NK-92 treated with Interleukin-12 subunit alpha and Interleukin-12 subunit beta, amount 100 ng/mL, for 24 hours (cell line): ENCODE results near the gene ITGA4.
"Not testable (repeated sequence)": the region's sequence is repeated elsewhere in the genome, so short reads cannot be mapped to it uniquely, and the experiment has no call there.

ENCODE experiments used
- DNase-seq: peaks from one replicate; lab custom pipeline; 2025; lab: John Stamatoyannopoulos, UW

The ITGA4 gene

DNA sequence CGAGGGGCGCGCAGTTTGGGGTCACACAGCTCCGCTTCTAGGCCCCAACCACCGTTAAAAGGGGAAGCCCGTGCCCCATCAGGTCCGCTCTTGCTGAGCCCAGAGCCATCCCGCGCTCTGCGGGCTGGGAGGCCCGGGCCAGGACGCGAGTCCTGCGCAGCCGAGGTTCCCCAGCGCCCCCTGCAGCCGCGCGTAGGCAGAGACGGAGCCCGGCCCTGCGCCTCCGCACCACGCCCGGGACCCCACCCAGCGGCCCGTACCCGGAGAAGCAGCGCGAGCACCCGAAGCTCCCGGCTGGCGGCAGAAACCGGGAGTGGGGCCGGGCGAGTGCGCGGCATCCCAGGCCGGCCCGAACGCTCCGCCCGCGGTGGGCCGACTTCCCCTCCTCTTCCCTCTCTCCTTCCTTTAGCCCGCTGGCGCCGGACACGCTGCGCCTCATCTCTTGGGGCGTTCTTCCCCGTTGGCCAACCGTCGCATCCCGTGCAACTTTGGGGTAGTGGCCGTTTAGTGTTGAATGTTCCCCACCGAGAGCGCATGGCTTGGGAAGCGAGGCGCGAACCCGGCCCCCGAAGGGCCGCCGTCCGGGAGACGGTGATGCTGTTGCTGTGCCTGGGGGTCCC lies at the start of gene ITGA4:
TSS of gene ITGA4 (plus strand) at position 266 of the 620 bp plus-strand sequence. CDS start at position 535, 269 bp downstream.
- DNase-seq: peak; percentile 89

- no peak for DNase-seq
Observed at GRCh38 chr2:181408861-181409260, 48.3 kb upstream of the ITGA4 start.

DNA sequence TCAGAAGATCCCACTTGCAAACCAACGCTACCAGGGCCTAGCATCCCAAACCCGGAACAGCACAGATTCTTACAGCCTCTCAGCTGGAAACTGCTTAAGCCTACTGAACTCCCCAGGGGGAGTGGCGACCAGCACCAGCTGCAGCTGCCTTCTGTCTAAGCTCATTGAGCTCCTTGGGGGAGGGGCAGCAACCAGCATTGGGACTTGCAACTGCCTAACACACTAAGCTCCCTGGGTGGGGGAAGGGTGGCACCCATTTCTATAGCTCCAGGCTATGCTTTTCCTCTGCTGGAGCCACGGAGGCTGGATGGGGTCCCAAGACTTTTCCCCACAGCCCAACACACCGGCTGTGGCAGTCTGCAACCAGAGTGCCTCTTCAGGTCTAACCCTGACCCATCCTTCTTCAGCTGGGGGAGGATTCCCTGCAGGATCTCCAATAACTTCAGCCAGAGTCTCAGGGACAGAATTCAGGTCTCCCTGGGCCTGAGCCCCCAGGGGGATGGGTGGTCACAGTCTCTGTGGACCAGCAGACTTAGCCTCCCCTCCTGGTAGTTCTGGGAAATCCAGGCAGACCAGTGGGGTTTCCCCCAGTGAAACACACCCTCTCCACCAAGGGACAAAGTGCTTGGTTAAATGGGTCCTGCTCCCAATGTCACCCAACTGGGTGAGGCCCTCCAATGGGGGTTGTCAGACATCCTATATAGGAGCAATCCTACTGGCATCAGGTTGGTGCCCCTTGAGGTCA lies 45.9 kb upstream of the ITGA4 start:
- no peak for DNase-seq

DNA sequence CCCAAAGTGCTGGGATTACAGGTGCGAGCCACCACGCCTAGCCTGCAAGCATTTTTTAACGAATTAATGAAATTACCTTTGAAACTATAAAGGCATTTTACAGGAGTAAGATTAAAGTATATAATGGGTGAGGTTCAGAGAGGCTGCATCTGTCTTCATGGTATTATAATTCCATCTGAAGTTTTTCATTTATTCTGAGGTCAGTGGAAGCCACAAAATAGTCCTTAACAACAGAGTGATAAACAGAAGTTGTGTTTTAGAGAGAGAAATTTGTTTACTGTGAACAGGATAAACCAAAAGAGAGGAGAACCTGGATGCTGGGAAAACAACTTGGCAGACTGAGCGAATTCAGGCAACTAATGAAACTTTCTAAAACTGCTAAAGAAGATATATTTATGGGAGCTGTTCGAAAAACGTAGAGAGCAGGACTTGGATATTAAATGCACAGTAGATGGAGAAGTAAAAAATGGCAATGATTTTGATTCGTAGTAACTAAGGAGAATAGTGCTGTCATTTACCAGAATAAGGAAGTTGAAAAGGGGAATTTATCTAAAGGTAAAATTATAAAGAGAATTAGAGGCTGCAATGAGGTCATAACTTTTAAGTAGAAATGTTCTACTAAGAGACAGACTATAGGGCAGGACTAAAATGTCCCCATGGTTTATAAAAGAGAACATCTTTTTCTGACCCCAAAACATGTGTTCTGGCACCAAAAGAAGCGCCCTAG lies 37.9 kb upstream of the ITGA4 start:
- no peak for DNase-seq

GRCh38 chr2:181420259-181421130 lies 36.7 kb upstream of the ITGA4 start:
- no peak for DNase-seq

DNA sequence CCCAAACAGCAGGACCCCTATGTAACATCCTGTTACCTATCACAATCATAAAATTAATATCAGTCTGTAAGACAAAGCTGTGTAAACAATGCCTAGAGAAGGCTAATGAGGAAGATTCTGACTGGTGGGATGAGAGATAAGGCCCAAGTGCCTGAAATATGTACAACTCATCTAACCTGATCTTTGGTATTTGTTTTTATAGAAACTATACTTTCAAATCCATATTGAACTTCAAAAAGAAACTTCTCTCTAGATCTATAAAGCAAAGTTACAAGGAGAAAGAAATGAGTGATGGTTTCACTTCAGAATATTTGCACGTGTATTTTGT lies 36.1 kb upstream of the ITGA4 start:
- no peak for DNase-seq

DNA sequence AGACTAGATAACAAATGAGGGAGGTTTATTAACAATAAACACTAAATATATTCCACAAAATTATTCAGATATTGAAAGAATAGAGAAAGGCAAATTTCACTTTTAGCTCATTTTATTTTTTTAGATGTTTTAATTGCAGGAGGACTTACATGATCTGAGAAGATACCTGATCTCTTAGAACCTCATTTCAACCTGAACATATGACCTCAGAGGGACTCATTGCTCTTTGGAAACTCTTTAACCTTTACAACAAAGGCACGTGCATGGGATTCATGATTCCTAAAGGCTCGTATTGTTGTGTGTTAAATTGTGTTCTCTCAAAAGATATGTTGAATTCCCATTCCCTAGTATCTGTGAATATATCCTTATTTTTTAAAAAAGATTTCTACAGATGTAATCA lies 35.7 kb upstream of the ITGA4 start:
- DNase-seq: no peak

GRCh38 chr2:181426672-181427071 lies 30.5 kb upstream of the ITGA4 start:
- DNase-seq: no peak

DNA sequence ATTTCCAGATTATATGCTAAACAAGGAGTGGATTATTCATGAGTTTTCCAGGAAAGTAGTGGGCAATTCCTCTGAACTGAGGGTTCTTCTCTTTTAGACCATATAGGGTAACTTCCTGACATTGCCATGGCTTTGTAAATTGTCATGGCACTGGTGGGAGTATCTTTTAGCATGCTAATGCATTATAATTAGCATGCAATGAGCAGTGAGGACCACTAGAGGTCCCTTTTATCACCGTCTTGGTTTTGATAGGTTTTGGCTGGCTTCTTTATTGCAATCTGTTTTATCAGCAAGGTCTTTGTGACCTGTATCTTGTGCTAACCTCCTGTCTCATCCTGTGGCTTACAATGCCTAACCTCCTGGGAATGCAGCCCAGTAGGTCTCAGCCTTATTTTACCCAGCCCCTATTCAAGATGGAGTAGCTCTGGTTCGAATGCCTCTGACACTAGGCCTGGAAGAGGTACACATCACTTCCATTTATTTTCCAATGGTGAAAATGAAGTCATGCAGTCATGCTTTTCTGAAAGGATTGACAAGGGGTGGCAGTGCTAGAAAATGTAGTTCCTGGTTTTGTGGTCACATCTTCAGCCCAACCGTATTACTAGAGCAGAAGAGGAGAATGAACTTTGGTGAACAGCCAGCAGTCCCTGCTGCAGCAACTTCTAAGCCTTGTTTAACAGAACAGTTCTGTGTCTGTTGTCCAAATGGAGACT lies 26.6 kb upstream of the ITGA4 start:
- DNase-seq: no peak

DNA sequence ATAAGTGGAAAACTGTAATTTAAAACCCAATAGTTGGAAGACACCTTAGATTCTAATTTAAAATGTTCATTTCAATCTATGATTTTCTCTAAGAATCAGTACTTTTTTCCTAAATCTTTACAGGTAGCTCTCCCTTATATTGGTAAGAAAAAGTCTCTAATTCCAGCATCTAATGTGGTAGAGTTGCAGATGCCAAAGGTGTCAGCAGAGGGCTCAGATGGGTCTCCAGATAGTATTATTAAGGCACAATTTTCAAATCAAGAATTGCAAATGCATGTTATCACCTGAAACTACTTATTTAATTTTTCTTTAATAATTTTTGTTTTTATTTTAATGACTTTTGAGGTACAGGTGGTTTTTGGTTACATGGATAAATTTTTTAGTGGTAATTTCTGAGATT lies 25.5 kb upstream of the ITGA4 start:
- no peak for DNase-seq

- no peak for DNase-seq
Observed at GRCh38 chr2:181438261-181438660, 18.9 kb upstream of the ITGA4 start.

DNA sequence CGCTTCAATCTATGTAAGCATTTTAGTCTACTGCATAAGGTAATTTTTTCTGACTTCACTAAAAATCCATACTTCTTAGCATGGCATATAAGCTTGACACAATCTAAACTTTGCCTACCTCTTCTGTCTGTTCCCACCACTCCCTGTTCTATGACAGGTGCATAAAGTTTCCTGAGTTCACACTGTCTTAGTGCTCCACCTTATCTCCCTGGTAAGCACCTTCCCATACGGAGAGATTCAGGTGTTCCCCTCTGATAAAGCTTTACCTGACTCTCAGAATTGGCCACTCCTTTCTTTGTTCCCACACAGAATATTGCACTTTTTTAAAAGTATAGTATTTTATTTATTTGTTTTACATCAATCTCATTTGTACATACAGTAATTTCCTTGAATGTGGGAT lies 16.8 kb upstream of the ITGA4 start:
- no peak for DNase-seq

- no peak for DNase-seq
Observed at GRCh38 chr2:181440919-181441318, 16.3 kb upstream of the ITGA4 start.

- DNase-seq: no peak
Observed at GRCh38 chr2:181441670-181442069, 15.5 kb upstream of the ITGA4 start.

DNA sequence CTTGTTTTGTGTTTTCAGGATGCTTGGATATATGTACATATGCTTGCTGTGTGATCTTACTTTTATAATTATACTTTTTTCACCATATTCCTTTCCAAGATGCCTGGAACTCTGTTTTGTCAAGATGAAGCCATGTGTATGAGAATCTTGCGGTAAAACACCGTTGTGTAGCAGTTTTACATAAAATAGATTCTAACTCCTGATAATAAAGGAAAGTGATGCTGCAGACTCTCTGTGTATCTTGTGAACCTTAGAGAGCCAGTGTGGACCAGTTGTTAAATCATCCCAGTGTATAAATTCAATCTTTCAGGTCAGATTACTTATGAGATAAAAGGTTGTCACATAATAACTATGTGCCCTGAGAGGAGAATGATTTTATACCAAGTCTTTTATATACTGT lies 12.5 kb upstream of the ITGA4 start:
- no peak for DNase-seq

- DNase-seq: no peak
Observed at GRCh38 chr2:181446985-181447384, 10.2 kb upstream of the ITGA4 start.

GRCh38 chr2:181449278-181449677 lies 7.9 kb upstream of the ITGA4 start:
- not testable (repeated sequence) for DNase-seq

DNA sequence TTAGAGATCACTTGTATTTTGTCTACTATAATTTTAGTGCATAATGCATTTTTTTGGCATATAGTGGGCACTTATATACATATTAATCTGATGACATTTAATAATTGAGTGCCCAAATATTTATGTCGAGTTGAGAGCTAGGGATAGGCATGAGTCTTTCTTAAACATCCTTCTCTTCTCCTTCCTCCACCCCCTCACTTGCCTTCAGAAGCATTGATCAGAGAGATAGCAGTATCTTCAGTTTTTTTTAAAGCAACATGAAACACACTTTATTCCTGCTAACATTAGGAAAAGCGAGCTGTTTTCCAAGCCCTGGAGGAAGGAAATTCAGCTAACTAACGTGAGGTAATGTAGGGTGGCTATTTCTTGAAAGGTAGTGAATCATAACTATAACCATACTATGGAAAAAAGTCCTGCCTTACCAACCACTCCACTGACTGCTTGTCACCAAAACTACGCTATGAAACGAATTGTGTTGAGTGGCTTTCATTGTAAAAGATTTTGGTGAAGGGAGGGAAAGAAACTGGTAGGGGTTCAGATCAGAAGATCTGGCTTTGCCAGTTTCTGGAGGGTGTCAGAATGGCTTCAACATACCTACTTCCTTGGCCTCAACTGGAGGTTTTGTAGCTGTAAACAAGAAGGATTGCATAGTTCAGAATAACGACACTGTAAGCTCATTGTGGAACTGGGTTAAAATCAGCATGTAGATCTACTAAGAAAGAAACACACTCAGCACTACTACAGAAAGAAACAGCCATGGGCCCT lies 2.3 kb upstream of the ITGA4 start:
- DNase-seq: no peak

DNA sequence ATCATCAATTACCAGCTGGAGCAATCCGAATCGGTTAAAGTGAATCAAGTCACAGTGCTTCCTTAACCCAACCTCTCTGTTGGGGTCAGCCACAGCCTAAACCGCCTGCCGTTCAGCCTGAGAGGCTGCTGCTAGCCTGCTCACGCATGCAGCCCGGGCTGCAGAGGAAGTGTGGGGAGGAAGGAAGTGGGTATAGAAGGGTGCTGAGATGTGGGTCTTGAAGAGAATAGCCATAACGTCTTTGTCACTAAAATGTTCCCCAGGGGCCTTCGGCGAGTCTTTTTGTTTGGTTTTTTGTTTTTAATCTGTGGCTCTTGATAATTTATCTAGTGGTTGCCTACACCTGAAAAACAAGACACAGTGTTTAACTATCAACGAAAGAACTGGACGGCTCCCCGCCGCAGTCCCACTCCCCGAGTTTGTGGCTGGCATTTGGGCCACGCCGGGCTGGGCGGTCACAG lies 496 bp upstream of the ITGA4 start:
- peak; percentile 82 for DNase-seq

- DNase-seq: peak; percentile 57
Observed at GRCh38 chr2:181457741-181458425, 697 bp downstream of the ITGA4 start.
